HG03460 (cell line): ENCODE measurements around the gene ZNF334.

ENCODE experiments used
- ATAC-seq: cut with Tn5 transposase; IDR thresholded peaks from one replicate; pipeline ENCODE4 v1.9.1; 2021; ENCODE audit not compliant: unreplicated experiment

The ZNF334 gene

DNA sequence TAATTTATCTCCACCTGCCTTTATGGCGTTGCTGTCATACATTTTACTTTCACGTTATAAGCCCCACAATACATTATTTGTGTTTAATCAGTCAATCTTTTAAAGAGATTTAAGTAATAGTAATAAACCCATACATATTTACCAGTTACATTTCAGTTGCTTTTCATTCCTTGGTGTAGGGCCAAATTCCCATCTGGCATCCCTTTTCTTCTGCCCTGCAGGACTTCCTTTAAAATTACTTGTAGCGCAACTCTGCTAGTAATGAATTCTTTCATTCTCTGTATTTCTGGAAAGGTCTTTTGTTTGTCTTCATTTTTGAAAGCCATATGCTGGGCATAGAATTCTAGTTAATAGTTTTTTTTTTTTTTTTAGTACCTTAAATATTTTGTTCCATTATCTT, 24.9 kb downstream of the ZNF334 start:
- no peak for ATAC-seq

DNA sequence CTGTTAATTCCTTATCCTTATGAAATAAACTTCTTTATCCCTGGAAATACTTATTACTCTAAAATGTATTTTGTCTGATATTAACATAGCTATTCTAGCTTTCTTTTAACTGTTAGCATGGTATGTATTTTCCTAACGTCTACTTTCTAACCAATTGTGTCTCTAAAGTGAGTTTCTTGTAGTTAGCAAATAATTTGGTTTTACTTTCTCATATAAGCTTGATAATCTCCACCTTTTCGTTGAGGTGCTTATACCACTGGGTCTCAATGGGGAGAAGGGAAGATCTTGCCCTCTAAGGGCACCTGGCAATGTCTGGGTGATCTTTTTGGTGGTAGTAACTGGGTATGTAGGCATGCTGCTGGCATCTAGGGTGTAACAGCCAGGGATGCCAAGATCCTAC, 25.7 kb downstream of the ZNF334 start:
- no peak for ATAC-seq

DNA sequence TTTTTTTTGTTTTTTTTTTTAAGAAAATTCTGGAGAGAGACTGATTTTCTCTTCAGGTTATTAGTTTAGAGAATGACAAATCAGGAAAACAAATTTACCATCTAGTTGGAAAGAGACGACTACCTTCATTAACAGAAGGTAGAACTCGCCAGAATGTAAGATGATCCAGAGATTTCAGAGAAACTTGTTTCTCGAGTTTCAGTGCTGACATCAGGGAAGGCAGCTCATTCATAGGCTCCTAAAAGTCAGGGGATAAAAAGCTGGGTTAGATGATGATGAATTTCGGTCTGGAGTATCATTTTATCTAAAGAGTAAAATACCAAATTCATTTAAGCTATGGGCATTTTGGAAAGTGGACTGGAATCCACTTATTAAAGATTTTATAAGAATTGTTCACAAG, 27.9 kb downstream of the ZNF334 start:
- no peak for ATAC-seq

DNA sequence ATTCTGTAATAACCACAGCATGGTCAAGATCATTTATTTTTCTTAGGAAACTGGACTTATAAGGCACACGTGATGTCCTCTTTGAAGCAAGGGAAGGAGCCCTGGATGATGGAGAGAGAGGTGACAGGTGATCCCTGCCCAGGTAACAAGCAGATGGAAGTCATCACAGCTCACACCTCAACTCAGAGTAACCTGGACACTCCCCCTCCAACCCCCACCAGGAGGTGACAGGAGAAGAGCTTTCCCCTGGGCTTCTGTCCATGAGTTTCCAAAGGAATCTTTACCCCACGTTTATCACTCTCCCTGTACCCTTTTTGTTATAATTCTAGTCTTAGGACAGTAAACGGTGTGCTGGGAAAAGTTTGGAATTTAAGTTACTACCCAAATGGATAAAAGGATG, 28.4 kb downstream of the ZNF334 start:
- no peak for ATAC-seq

DNA sequence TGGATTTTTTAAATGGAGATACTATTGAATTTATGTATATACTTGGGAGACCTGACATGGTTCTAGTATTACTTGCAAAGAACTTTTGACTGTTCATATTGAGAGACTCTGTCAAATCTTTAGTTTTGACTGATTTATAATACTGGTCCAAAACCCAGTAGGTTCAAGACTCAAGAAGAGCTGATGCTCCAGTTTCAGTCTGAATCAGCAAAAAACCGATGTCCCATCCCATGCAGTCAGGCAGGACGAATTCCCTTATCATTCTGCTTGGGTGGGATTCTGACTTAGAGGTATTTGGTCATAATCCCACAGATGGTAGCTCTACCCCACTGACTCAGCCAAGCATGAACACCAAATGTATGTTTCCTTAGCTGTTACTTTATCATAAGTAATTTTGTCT, 29.5 kb downstream of the ZNF334 start:
- no peak for ATAC-seq

DNA sequence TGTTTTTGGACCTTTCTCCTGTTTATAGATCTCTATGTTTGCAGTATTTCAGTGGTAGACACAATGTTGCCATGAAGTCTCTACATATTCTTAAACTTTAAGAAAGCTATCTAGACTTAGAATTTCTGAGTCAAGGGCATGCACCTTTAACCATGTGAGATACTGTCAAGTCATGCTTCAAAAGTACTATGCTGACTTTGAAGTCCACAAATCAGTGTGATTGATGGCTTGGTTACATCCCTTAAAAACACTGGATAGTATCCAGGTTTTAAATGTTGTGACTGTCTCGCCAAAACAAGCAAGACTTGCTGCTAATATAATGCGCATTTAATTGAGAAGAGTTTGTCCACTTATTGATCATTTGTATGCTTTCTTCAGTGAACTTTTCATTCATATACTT, 30.5 kb downstream of the ZNF334 start:
- ATAC-seq: no peak

DNA sequence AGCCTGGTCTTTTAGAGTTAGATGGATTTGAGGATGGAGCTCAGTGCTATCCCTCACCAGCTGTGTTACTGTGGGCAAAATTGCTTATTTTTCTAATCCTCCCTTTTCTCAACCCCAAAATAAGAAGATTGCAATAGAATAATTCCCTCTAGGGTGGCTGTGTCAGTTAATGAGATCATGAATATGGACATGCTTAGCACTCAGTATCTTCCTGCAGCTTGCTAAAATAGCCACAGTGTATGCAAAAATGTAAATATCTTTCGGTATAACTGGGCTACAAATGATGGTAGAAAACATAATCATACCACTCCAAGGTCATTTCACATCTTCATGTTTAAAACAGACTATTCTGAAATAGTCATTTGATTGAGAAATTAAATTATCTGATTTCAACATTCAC, 35.7 kb downstream of the ZNF334 start:
- ATAC-seq: no peak

DNA sequence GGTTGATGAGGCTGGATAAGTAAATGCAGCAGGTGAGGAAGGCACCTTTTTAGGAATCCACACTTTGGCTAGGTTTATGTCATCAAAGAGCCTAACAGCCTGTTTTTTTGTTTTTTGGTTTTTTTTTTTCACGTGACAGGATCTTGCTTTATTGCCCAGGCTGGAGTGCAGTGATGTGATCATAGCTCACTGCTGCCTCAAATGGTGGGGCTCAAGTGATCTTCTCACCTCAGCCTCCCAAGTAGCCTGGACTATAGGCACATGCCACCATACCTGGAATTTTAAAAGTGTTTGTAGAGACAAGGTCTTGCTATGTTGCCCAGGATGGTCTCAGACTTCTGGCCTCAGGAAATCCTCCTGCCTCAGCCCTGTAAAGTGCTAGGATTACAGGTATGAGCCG, 36.1 kb downstream of the ZNF334 start:
- ATAC-seq: no peak

DNA sequence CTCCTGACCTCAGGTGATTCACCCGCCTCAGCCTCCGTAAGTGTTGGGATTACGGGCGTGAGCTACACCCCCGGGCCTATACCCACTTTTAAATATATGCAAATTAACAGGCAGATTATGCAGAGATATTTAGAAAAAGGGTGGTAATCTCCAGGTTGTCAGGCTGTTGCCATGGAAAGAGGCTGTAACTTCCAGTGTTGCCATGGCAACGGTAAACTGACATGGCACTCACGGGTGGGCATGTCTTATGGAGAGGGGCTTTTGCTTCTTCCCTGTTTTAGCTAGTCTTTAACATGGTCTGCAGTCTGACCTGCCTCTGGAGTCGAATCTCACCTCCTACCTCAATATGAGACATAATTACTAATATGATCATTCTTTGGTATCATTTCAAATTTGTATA, 44.9 kb downstream of the ZNF334 start:
- no peak for ATAC-seq

DNA sequence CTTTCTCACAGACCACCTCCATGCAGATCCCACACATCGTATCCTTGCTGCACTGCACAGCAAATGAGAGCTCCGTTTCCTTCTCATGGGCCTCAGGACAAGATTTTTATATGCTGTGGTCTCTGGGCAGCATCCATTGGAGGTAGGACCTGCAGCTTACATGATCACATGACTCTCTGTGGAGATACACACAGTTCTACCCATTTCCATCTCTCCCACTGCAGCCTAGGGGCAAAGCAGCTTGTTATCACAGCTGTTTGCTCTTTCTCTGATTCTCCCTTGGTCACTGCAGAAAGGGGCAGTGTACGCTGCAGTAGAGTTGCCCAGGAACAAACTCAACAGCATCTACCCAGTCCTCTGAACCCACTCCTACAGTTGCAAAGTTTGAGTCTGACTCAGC, 48.9 kb downstream of the ZNF334 start:
- no peak for ATAC-seq

DNA sequence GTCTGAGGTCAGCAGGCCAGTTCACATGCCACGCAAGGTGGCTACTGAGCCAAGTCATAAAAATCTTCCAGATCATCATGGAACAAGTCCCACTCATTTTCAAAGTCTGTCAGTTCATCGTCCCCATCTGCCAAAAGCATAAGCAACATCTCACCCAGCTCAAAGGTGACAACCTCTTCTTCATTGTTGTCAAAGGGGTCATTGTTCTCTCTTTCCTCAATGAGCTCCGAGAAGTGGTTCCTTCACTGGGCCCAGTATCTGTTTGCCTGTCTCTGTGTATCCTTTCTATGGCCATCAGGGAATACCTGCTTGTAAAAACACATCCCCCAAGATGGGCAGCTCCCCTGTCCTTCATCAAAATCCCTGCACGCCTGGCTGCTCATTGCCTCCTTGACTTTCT, 49.5 kb downstream of the ZNF334 start:
- no peak for ATAC-seq

DNA sequence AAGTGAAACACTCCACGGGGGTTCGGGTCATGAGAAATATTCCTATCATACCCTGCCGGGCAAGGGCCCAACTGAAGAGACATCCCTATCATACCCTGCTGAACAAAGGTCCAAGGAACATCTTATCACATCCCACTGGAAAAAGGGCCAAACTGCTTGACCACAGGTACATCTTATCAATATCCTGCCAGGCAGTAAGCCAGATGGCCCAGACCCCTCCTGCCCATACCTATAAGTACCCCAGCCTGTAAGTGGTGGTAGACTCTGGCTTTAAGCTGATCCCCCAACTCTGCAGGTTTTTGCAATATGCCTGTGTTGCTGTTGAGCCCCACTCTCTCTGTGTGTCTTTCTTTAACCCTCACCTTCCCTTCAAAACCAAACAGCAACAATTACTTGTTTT, 51.6 kb downstream of the ZNF334 start:
- no peak for ATAC-seq

DNA sequence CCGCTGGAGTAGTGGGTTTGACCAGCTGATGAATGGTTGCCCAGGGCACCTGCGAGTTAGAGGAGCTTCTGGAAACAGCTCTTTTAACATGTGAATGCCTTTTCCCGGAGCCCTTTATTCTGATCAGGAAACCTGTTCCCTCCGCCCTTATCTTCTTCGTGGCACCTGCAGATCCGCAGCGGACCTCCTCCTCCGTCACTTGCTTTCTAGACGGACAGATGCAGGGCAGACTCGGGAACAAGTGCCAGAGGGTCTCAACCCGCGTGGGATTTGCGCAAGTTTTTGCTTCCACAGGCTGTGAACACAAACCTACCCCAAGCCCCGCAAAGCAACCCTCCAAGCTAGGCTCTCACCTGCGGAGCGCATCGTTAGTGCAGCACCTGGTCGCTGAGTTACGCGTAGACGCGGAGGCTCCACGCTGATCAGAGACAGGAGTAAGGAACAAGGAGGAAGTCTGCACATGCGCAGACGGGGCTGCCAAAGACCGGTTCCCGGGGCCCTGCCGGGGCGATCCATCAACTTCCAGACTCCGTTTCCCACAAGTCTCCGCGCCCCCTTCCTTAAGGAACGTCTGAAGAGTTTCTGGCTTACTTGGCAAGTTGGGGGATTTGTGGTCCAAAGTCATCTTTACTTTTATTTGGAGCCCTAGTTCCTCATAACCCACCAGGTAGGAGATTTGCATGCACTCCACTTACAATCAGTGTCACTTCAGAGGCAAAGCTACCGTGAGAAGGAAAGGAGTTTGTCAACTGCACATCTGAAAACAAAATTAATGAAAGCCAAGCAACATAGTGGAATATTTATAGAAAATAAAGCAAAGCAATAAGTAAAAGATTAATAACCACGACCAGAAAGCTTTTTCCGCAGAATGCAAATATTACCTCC, 54.3 kb downstream of the ZNF334 start:
- ATAC-seq: no peak

DNA sequence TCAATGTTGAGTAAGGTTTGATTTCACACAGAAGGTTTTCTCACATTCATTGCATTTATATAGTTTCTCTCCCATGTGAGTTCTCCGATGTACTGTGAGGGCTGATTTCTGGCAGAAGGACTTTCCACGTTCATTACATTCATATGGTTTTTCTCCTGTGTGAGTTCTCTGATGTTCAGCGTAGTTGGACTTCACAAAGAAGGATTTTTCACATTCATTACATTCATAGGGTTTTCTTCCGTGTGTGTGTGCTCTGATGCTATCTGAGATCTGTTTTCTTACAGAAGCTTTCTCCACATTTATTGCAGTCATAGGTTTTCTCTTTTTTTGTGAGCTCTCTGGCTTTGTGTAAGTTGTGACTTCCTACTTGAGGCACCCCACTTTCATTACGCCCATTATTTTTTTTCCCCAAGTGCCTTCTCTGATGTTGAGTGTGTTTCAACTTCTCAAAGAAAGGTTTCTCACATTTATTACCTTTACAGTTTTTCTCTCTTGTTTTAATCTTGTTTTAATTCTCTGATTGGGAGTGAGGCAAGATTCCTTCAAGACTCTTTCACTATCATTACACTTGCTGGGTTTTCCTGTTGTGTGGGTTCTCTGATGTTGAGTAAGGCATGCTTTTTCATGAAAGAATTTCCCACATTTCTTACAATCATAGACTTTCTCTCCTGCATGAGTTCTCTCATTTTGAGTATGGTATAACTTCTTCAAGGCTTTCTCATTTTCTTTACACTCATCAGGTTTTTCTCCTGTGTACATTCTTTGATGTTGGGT, 56.9 kb downstream of the ZNF334 start:
- ATAC-seq: no peak

DNA sequence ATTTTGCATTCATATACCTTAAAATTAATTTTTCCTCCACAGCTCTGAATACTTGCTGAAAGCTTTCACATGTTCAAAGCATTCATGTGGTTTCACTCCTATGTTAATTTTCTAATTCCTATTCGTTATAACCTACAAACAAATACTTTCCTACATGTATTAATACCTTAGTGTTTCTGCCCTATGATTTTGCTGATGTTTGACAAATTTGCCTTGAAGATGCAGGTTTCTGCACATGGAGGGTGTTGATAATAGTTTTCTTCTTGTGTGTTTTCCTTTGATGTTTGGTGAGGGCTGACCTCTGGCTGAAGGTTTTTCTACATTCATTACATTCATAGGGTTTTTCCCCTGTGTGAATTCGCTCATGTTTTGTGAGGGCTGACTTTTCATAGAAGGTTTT, 57.6 kb downstream of the ZNF334 start:
- ATAC-seq: no peak
